CD4-positive, alpha-beta T cell treated with Interleukin-4 for 1 hour (primary cell): ENCODE data around the gene PXYLP1.
"Not testable (repeated sequence)": the region's sequence is repeated elsewhere in the genome, so short reads cannot be mapped to it uniquely, and the experiment has no call there.

Experiments used
- DNase-seq, 2 donors: peaks; one replicate each; pipeline ENCODE4 v3.0.0-alpha.2; 2020 to 2022

PXYLP1 gene

DNA sequence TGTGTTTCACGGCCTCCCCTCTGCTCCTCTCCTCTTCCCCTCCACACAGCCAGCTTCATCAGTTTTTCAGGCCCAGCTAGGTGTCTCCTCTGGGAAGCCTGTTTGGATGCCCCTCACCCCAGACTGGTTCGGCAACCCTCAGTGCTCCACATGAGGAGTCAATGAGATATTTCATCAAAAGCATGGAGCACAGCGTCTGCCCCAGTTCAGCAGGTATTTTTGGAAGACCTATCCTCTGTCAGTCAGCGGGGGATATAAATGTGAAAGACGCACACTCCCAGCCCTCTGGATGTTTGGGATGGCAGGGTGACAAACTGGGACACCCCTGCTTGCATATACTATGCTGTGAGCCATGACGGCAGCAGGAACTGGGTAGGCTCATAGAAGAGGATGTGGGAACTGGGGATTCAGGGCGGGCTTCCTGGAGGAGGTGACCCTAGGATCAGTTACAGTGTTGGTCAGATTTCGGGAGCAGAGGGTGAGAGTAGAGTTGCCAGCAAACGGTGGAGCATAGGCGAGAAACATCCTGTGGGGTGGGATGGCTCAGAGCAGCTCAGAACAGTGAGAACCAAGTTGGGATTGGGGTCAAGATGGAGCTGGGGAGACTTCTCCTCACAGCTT, 42.9 kb downstream of the PXYLP1 start:
- DNase-seq, result no peak

DNA sequence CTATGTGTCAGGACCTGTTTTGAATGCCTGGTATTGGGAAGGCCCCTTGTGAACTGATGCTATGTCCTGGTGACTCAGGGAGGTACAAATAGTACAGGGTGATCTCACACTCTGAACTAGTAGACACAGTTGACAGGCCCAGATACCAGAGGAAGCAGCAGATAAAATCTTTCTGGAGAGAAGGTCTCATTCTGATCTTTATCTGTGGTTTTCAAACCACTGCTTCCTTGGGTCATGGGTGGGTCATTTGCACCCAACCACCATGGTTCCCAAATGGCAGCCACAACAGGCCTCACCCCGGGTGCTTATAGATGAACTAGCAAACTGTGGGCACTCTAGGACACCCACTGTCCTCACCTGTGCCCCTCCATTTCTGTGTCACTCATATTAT, 43.4 kb downstream of the PXYLP1 start:
- DNase-seq, result peak in 1 of 2 donors; percentile 22

DNA sequence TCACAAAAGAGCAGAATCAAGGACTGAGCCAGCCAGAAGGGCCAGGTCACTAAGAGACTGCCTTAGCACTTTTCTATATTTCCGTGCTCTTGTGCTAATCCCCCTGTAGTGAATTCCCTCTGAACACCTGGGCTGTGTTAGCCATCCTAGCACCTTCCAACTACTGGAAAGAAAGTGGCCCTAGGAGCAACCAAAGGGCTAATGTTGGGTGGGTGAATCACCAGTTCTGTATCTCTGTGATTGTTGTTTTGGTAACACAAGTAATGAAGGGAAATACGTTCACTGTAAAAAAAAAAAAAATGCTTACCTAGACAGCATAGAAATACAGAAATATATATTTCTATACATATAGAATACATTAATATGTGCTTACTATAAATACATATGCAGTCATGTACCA, 43.9 kb downstream of the PXYLP1 start:
- no peak for DNase-seq

DNA sequence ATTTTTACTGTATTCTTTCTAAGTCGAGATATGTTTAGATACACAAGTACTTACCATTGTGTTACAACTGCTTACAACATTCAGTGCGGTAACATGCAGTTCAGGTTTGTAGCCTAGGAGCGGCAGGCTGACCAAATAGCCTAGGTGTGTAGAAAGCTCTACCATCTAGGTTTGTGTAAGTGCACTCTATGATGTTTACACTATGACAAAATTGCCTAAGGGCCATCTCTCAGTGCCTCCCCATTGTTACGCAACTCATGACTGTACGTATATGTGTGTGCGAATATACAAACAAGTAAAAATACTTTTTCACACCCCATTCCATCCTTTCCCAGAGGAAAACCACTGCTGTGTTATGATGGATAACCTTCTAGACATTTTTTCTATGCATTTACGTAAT, 44.3 kb downstream of the PXYLP1 start:
- no peak for DNase-seq

DNA sequence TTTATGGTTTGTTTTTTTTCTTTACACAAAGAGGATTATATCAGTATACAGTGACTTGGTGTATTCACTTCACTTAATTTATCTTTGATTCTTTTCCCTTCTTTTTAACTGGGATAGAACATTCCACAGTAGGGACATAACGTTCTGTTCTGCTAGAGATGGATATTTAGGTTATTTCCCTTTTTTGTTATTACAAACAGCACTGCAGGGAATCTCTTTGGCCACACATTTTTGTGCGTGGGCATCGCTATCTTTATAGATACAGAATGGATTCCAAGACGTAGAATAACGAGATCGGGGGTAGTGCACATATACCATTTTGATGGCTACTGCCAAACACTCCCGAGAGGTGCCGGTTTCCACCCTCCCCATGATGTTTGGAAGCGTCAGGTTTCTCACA, 44.8 kb downstream of the PXYLP1 start:
- DNase-seq, result no peak

DNA sequence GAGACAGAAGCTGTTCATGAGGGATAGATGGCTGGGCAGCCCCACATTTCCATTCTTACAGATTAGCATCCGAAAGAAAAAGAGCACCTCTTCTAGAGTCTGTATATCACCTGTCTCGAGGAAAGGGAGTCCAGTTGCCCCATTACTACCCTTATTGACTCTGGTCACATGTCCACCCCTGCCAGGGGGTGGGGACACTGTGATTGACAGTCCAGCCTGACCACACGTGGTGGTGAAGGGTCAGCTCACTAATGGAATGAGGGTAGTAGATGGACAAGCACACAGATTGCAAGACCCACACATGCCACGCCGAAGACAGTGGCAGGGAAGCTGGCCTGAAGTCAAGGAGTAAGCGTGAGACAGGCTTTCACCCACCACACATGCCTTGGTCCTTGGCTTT, 45.8 kb downstream of the PXYLP1 start:
- DNase-seq, result no peak

DNA sequence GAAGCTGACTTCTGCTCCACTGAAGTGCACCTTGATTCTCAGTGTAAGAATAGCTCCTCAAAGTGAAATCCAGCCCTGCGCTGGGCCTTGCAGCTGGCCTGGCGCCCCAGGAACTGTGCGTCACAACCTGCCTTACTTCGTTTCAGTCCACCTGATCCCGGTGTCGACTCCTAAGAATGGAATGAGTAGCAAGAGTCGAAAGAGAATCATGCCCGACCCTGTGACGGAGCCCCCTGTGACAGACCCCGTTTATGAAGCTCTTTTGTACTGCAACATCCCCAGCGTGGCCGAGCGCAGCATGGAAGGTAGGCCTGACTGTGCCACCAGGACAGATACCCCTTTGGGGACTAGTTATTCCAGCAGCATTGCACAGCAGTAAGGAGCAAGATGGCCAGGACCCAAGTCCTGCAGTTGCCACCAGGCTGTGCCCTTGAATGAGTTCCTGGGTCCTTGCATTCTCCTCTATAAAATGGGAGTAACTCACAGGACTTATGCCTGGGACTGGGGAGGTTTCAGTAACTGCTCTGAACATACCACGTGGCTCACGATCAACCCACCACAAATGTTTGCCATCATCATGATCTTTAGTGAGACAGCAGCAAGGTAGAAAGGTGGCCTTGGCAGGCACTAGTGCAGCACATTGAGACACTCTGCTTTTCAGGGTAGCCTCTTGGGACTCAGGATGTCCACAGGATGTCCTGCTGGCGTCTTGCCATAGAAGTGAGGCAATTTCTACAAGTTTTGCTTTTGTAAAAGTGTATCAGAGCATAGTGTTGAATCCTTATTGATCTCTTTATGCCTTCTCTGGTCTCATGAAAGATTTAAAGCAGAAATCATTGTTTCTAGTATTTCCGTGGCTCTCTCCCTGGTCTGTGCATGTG, 46.8 kb downstream of the PXYLP1 start:
- DNase-seq, result no peak

DNA sequence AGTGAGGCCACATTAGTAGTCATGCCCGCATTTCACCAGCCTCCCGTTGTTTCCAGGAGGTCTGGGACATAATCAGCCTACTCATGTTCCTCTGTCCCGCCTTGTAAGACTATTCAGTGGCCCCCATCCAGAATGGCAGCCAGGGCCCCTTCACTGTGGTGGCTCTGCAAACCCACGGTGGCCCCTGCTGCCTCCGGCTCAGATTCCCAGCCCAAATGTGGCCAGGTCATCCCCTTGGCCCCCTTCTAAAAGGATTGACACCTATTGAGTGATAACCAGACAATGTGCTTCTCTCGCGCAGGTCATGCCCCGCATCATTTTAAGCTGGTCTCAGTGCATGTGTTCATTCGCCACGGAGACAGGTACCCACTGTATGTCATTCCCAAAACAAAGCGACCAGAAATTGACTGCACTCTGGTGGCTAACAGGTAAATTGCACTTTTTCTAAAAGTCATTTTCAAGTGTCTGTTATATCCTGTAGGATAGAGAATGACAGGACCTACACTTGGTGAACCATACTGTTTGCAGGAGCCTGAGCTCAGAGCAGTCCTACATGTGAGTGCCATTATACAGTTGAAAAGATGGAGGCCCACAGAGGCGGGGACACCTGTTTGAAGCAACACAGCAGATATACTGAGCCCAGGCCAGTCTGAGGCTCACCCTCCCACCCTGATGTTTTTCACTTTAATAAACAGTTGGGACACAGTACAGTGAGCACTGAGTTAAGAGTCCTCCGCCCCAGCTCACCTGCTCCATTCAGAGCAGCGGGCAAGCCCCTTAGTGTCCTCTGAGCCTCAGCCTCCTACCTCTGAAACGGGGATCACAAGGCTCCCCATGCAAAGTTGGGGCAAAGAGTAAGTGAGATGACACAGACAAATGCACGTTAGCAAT, 47.7 kb downstream of the PXYLP1 start:
- peak in 1 of 2 donors; percentile 62 for DNase-seq

DNA sequence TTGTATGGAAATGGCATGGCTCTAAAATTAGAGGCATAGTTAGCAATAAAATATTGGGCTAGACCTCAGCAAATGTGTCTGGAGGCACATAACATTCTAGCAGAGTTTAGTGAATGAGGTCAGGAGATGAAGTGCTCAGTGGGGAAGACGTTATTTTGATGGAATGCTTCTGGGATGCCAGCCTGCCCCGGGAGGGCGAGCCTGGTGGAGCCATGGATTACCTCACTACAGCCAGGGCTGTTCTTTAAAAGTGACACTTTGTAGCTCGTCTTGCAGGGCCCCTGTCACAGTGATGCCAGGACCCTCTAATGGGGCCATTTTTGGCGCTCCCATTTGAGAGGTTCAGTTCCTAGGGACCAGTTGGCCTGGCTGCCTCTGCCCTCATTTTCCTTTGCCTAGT, 48.5 kb downstream of the PXYLP1 start:
- no peak for DNase-seq

DNA sequence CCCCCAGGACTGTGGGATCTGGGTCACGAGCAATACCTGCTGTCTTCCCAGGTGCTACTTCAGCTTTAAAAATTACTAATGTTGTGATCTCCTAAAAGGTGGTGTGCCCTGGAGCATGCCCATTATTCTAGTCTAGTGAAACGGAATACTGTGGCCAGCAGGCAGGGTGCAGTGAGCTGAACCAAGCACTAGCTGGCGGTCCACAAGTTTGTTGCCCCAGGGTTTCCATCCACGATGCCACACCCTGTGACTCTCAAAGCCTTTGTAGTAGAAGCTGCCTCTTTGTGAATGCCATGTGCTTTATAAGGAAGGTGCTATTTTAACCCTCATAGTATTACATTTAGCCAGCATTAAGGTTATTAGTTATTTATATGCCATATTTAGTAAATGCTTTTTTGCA, 49.1 kb downstream of the PXYLP1 start:
- DNase-seq, result no peak

DNA sequence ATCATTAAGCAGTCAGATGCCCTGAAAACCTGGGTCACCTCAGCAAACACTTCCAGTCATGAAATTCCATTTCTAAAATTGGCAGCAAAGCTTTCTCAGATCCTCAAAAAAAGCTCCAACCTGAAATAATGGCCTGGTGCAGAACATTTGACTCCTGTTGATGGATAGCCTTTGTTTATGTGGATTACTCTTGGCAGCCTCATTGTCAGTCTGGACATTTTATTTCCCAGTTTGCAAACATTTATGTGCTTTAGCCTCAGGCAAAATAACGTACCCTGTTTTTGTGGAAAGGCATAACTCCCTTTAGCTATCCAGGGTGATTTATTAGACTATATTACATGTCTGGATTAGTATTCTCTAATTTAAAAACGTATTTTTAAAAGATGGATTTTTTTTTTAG, 53.9 kb downstream of the PXYLP1 start:
- DNase-seq, result no peak

DNA sequence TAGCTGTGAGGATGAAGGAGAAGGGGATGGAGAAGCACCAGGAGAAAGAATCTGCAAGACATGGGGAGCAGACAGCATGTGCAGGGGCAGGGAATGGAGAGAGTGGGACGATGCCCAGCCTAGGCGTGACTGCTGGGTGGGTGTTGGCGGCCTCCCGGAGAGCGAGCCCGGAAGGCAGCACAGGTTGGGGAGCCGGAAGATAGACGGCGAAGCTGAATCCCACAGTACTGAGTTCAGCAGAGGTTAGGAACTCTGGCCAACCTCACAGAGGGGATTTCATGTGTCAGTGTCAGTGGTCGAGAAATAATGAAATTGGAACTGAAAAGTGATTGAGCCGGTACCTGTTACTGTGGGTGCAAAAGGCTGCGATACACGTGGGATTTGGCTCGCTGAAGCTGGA, 55.2 kb downstream of the PXYLP1 start:
- no peak for DNase-seq

DNA sequence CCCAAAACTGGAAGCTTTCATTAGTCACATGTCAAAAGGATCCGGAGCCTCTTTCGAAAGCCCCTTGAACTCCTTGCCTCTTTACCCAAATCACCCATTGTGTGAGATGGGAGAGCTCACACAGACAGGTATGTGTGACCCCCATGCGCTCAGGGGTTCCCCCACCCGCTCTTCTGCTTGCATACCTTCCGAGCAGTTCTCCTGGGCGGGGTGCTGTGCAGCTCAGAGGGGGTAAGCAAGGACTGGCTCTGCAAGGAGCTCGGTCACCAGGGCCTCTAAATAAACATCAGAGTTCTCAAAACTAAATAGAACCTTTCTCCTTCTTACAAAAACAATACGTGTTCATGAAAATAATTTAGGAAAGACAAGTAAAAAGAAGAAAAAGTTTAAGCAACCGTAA, 55.7 kb downstream of the PXYLP1 start:
- DNase-seq, result no peak

DNA sequence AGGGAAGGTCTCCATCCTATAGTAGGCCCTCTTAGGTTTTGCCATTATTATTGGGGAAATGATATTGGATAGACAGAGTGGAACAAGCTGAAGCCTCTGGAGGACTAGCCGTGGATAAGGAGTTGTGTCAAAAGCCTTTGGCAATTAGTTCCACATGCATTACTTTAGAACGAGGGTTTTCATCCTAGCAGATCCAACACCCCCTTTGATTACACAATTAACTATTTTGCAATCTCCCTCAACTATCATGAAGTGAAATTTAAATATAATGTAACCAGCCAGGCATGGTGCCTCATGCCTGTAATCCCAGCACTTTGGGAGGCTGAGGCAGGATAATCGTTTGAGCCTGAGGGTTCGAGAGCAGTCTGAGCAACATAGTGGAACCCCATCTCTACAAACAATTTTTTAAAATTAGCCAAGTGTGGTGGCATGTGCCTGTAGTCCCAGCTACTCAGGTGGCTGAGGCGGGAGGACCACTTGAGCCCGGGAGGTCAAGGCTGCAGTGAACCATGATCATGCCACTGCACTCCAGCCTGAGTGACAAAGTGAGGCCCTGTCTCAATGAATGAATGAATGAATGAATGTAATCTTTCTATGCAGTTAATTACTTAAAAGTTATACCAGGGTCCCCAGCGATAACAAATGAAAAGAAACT, 56.8 kb downstream of the PXYLP1 start:
- no peak for DNase-seq

DNA sequence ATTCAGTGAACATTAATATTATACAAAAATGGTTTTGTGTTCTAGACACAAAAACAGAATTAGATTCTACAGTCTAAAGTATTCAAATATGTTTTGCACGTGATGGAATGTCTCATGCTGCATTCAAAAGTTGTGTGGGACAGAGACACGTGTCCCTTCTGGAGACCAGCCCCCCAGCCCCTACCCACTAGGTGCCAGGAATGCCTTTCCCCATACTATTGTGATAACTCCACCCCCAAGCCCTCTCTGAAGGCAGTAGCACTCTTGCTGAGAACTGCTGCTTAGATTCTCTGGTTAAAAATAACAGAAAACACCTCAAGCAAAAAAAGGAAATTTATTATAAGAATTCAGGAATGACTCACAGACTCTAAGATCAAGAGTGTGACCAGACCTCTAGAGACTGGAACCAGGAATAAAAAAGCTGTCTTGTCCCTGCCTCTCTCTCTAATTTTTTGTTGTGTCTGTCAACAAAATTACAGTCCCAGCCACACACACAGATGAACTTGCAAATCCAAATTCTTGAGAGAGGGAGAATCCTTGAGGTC, 57.7 kb downstream of the PXYLP1 start:
- no peak for DNase-seq

DNA sequence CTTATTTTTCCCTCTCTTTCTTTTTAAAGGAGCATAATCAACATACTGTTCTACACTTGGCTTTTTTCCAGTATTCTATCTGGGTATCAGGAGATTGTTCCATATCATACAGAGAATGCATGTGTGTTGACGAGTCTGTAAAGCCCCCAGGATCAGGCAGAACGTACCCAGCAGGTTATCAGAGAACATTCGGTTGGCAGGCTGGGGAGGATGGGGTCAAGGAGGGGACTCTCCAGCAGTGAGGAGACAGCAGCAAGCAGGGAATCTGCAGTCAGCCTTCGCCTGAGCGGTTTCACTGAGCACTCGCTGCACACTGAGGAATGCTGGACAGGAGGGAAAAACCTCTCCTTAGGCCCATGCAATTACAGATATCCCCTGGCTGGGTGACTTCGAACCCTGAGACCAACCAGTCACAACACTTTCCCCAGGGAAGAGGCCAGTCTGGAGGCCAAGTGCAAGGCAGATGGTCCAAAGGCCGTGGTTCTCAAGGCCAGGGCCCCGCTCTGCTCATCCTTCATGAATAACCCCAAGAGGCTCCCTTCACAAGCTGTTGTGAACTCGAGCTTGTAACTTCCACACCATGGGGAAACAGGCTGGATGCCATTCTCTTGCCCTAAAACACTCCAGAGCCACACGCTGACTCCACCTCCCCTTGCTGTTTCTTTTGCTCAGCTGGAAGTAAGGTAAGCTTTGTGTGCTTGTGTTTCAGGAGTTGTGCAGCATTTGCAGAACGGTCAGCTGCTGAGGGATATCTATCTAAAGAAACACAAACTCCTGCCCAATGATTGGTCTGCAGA, 60.1 kb downstream of the PXYLP1 start:
- DNase-seq, result no peak

DNA sequence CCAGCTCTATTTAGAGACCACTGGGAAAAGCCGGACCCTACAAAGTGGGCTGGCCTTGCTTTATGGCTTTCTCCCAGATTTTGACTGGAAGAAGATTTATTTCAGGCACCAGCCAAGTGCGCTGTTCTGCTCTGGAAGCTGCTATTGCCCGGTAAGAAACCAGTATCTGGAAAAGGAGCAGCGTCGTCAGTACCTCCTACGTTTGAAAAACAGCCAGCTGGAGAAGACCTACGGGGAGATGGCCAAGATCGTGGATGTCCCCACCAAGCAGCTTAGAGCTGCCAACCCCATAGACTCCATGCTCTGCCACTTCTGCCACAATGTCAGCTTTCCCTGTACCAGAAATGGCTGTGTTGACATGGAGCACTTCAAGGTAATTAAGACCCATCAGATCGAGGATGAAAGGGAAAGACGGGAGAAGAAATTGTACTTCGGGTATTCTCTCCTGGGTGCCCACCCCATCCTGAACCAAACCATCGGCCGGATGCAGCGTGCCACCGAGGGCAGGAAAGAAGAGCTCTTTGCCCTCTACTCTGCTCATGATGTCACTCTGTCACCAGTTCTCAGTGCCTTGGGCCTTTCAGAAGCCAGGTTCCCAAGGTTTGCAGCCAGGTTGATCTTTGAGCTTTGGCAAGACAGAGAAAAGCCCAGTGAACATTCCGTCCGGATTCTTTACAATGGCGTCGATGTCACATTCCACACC, 60.9 kb downstream of the PXYLP1 start:
- no peak for DNase-seq

DNA sequence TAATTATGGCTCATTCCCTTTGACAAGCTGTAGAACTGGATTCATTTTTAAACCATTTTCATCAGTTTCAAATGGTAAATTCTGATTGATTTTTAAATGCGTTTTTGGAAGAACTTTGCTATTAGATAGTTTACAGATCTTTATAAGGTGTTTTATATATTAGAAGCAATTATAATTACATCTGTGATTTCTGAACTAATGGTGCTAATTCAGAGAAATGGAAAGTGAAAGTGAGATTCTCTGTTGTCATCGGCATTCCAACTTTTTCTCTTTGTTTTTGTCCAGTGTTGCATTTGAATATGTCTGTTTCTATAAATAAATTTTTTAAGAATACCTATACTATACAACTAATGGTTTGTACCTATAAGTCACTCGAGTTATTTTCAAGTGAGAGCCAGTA, 62.7 kb downstream of the PXYLP1 start:
- DNase-seq, result peak in 1 of 2 donors; percentile 23

DNA sequence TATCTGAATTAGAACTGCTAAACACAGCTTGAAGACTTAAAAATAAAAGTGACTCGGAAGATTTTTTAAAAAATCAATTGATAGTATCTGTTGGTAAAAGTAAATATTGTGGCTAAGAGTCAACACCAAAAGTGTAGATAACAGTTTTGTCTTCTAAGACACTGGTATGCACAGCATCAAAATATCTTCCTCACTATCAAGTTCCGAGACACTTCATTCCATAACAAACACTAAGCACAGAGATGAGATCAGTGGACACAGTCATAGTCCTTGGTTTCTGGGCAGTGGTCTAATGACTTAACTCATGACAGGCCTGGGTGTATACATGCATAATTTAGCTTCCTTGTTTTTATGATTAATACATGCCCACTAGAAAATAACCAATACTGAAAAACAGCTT, 63.2 kb downstream of the PXYLP1 start:
- no peak for DNase-seq

DNA sequence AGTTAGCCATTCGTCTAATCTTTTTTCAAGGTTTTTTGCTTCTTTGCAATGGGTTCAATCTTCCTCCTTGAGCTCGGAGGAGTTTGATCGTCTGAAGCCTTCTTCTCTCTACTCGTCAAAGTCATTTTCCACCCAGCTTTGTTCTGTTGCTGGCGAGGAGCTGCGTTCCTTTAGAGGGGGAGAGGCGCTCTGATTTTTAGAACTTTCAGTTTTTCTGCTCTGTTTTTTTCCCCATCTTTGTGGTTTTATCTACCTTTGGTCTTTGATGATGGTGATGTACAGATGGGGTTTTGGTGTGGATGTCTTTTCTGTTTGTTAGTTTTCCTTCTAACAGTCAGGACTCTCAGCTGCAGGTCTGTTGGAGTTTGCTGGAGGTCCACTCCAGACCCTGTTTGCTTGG, 68.8 kb downstream of the PXYLP1 start:
- not testable (repeated sequence) for DNase-seq
